Activated CD4-positive, alpha-beta memory T cell treated with anti-CD3 and anti-CD28 coated beads for 36 hours (primary cell): ENCODE measurements around the gene KNDC1. TPM values are rescaled to one million over a fixed set of nuclear protein-coding genes. Genes with fewer than 3 reads are reported as not detected.

Experiments used
- CTCF ChIA-PET: fragments of 350-600 bp; sonication (Branson Sonifier 250); formaldehyde crosslinking; loops from one replicate; lab custom pipeline; 2021; ENCODE audit warnings: antibody characterized with exemption, inconsistent platforms; lab: Charles Lee
- POLR2A ChIA-PET: fragments of 350-600 bp; sonication (Branson Sonifier 250); formaldehyde crosslinking; loops from one replicate; lab custom pipeline; 2021; ENCODE audit warnings: antibody characterized with exemption; lab: Charles Lee
- DNase-seq: peaks from one replicate; pipeline ENCODE4 v3.0.0-alpha.2; 2020
- H3K27ac Mint-ChIP-seq: one replicate; pipeline ENCODE4 v1.8.0; 2021; ENCODE audit warnings: mixed read lengths
- H3K27me3 Mint-ChIP-seq: one replicate; pipeline ENCODE4 v1.8.0; 2021; ENCODE audit warnings: mixed read lengths
- H3K36me3 Mint-ChIP-seq: one replicate; pipeline ENCODE4 v1.8.0; 2021; ENCODE audit warnings: mixed read lengths
- H3K4me1 Mint-ChIP-seq: one replicate; pipeline ENCODE4 v1.8.0; 2021; ENCODE audit warnings: low read depth, mixed read lengths
- H3K4me3 Mint-ChIP-seq: one replicate; pipeline ENCODE4 v1.8.0; 2021; ENCODE audit warnings: mild to moderate bottlenecking, mixed read lengths
- H3K9me3 Mint-ChIP-seq: one replicate; pipeline ENCODE4 v1.8.0; 2021; ENCODE audit warnings: mixed read lengths
- intact Hi-C: fragments of 100-400 bp; cut with micrococcal nuclease; formaldehyde crosslinking; loops from one replicate; pipeline ENCODE4 v1.15.1; 2023
- total RNA-seq, 2 experiments: library from RNA; stranded (reverse); gene quantifications; one replicate each; pipeline ENCODE4 v1.2.3, GENCODE V29; 2021

The KNDC1 gene
- total RNA-seq, 2 experiments from 2014 or later: 0.17 to 0.70 TPM

DNA sequence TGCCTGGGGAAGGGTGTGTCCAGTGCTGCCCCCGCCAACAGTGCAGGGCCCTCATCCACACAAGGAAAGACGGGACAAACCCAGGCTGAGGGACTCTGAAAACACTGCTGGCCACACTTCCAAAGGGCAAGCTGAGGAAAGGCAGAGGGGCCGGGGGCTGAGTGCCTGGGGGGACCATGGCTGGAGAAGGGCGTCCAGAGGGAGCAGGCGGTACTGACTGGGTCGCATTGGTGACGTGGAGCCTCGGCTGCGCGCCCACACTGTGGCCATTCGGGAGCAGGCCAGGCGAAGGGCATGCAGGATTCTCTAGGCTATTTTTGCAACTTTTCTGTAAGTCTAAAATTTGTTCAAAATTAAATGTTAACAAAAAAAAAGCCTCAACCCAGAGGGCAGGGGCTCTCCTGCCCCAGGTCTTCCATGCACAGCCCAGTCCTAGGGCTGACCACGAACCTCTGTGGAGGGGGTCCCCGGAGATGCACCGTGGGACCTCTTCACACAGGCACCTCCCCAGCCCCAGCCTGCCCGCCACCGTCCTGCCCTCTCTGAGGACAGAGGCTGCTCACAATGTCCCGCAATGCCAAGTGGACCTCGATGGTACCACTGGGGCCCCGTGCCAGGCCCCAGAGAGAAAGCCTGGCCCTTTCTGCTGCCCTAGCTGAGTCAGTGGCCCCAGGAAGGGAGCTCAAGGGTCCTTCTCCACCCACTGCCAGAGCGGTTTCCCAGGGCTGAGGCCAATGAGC is 106.2 kb downstream of the KNDC1 start:
- Mint-ChIP-seq H3K4me3 (no peak overlapping the region), H3K27me3 (no peaks in the 10 kb centered on the region), H3K9me3 (no peaks in the 10 kb centered on the region), H3K27ac (no peak overlapping the region), H3K36me3 (peaks cover 19% of the 10 kb centered on the region), H3K4me1 (peaks cover 37% of the 10 kb centered on the region)
- no peak for DNase-seq
- CTCF ChIA-PET: interaction anchor here (1.1 kb wide), 1 partner anchor 10 kb away, joined by 4 read pairs; no protein-coding TSS in a partner anchor
- intact Hi-C loops: no loop called here
- POLR2A ChIA-PET: interaction anchor here (2.2 kb wide), 1 partner anchor 9 kb away, joined by 12 read pairs; no protein-coding TSS in a partner anchor

- H3K4me1 Mint-ChIP-seq: peaks cover 34% of the 10 kb centered on the region
- no peak for DNase-seq
- H3K36me3 Mint-ChIP-seq: peaks cover 26% of the 10 kb centered on the region
- intact Hi-C loops: no loop called here
- CTCF ChIA-PET: interaction anchor here (0.9 to 1.1 kb wide), 2 partner anchors 9 to 10 kb away, joined by 4 read pairs; no protein-coding TSS in a partner anchor
- H3K27me3 Mint-ChIP-seq: no peaks in the 10 kb centered on the region
- no peaks in the 10 kb centered on the region for H3K9me3 Mint-ChIP-seq
- no peak overlapping the region for H3K27ac Mint-ChIP-seq
- POLR2A ChIA-PET: interaction anchor here (2.2 kb wide), 1 partner anchor 8 kb away, joined by 12 read pairs; no protein-coding TSS in a partner anchor
- H3K4me3 Mint-ChIP-seq: no peak overlapping the region
Observed at GRCh38 chr10:133267293-133267692, 107.3 kb downstream of the KNDC1 start.

DNA sequence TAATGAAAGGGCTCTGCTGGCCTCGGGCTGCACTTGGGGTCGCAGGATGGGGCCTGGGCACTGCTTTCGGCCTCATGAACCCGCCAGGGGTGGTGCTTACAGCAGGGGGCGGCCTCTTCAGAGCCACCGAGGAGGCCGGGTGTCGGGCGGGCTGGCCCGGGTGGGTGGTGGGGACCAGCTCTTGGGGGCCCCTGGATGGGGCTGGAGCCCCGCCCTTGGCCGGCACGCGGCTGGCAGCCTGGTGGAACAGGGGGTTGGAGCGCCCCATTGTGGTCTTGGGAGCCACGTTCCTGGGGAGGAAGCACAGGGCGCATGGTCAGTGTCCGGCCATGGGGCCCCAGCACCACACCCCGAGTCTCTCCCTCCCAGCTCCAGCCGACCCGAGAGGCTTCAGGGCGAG is 107.8 kb downstream of the KNDC1 start:
- H3K9me3 Mint-ChIP-seq: no peaks in the 10 kb centered on the region
- CTCF ChIA-PET: interaction anchor here (0.9 kb wide), 1 partner anchor 10 kb away, joined by 4 read pairs; no protein-coding TSS in a partner anchor
- no peaks in the 10 kb centered on the region for H3K27me3 Mint-ChIP-seq
- H3K4me3 Mint-ChIP-seq: no peak overlapping the region
- no peak for DNase-seq
- no peak overlapping the region for H3K27ac Mint-ChIP-seq
- POLR2A ChIA-PET: no interaction called here
- peaks cover 28% of the 10 kb centered on the region for H3K4me1 Mint-ChIP-seq
- intact Hi-C loops: no loop called here
- peaks cover 26% of the 10 kb centered on the region for H3K36me3 Mint-ChIP-seq

DNA sequence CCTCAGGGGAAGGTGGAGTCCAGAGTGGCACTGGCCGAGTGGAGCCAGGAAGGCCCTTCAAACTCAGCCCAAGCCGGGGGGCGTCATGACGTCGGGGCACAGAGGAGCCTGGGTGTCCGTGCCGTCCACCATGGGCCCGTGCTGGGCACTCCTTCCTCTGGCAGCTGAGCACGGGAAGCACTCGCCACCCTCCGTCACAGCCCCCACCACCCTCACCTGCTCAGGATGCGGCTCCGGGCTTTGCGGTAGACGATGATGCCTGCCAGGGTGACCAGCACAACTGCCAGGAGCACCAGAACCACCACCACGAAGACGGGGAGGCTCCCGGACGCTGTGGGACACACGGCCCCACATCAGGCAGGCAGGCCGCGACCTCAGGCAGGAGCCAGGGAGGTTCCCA is 108.5 kb downstream of the KNDC1 start:
- peaks cover 25% of the 10 kb centered on the region for H3K36me3 Mint-ChIP-seq
- H3K9me3 Mint-ChIP-seq: no peaks in the 10 kb centered on the region
- CTCF ChIA-PET: no interaction called here
- no peak overlapping the region for H3K4me3 Mint-ChIP-seq
- no peak overlapping the region for H3K27ac Mint-ChIP-seq
- H3K4me1 Mint-ChIP-seq: peaks cover 21% of the 10 kb centered on the region
- POLR2A ChIA-PET: no interaction called here
- intact Hi-C loops: no loop called here
- no peaks in the 10 kb centered on the region for H3K27me3 Mint-ChIP-seq
- DNase-seq: no peak

DNA sequence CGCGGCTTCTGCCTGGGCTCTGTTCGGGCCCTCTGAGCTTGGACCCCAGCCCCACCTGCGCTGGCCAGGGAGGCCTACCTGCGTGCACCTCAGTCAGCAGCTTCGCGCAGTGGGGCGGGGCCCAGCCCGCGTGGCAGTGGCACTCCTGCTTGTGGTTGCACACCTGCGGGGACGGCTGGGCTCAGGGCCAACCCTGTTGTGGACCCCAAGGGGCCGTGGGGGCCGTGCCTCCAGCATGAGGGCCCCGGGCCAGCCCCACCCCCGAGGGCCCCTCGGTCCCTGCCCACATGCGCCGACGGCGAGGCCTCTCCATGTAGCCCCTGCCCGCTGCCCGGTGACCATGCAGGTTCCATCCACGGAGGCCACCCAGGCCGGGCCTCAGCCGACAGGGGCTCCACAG is 109.3 kb downstream of the KNDC1 start:
- CTCF ChIA-PET: no interaction called here
- Mint-ChIP-seq H3K4me1 (peaks cover 15% of the 10 kb centered on the region), H3K36me3 (peaks cover 23% of the 10 kb centered on the region), H3K4me3 (no peak overlapping the region), H3K27me3 (no peaks in the 10 kb centered on the region), H3K27ac (no peak overlapping the region), H3K9me3 (no peaks in the 10 kb centered on the region)
- no peak for DNase-seq
- intact Hi-C loops: no loop called here
- POLR2A ChIA-PET: no interaction called here

- no peak overlapping the region for H3K27ac Mint-ChIP-seq
- intact Hi-C loops: no loop called here
Observed at GRCh38 chr10:133270204-133270603, 110.2 kb downstream of the KNDC1 start.

DNA sequence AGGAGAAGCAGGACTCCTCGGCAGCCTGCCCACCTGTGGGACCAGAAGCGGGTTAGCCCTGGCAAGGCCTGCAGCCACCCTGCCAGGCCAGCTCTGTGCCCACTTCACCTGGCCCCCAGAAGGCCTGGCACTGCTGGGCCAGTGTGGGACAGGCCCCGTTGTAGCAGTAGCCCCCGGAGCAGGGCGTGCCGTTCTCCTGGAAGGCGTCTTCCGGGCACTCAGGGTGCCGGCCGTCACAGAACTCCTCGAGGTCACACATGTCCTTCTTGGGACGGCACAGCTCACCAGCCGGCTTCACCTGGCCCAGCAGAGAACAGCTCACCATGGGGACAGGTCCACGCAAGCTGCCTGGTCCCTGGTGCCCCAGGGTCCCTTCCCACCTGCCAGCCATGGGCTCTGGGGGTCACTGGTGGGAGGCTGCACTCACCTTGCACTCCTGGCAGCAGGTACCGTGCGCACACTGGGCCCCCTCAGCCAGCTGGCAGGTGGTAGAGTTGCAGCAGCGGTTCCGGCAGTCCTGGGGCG is 110.8 kb downstream of the KNDC1 start:
- POLR2A ChIA-PET: interaction anchor here (1.0 to 2.5 kb wide), 2 partner anchors 8 to 11 kb away, joined by 3 to 7 read pairs; no protein-coding TSS in a partner anchor

More at GRCh38 chr10:133270204-133270603, 110.2 kb downstream of the KNDC1 start:
- H3K36me3 Mint-ChIP-seq: peaks cover 26% of the 10 kb centered on the region
- ChIA-PET POLR2A (interaction anchor here (2.5 kb wide), 1 partner anchor 7 kb away, joined by 7 read pairs; no protein-coding TSS in a partner anchor), CTCF (no interaction called here)
- no peaks in the 10 kb centered on the region for H3K9me3 Mint-ChIP-seq
- no peak overlapping the region for H3K4me3 Mint-ChIP-seq
- H3K27me3 Mint-ChIP-seq: no peaks in the 10 kb centered on the region
- H3K4me1 Mint-ChIP-seq: peaks cover 16% of the 10 kb centered on the region
- DNase-seq: no peak

GRCh38 chr10:133271521-133272300 is 111.7 kb downstream of the KNDC1 start:
- CTCF ChIA-PET: interaction anchor here (1.2 kb wide), 1 partner anchor 36 kb away, joined by 3 read pairs; no protein-coding TSS in a partner anchor

More for the DNA sequence above, 110.8 kb downstream of the KNDC1 start:
- Mint-ChIP-seq H3K27me3 (no peaks in the 10 kb centered on the region), H3K36me3 (peaks cover 29% of the 10 kb centered on the region), H3K27ac (no peak overlapping the region), H3K4me1 (peaks cover 10% of the 10 kb centered on the region), H3K4me3 (no peak overlapping the region), H3K9me3 (no peaks in the 10 kb centered on the region)
- CTCF ChIA-PET: no interaction called here
- intact Hi-C loops: no loop called here
- no peak for DNase-seq

DNA sequence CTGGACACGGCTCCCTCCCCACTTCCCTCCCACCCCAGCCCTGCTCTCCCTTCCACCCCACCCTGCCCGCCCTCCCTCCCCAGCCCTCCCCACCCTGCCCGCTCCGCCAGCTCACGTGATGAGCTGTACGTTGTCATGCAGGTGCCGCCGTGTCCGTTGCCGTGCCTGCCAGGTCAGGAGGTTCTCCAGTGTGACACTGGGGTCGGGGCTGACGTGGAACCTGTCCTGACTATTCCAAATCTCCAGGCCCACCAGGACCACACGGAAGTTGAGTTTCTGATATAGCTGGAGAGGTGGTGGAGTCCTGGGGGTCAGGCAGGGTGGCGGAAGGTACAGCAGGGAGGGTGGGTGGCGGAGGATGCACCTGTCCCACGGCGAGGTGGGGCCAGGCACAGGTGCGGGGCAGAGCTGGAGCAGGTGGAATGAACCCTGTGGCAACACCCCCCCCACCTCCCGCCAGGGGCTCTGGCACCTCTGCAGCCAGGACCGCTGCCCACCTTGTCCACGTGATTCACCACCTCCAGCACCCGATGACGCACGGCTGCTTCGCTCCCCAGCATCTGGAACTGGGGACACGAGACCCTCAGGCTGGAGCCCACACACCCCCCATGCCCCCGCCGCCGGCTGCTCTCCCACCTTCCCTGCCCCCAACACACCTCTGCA is 112.4 kb downstream of the KNDC1 start:
- intact Hi-C loops: no loop called here
- H3K4me3 Mint-ChIP-seq: no peak overlapping the region
- H3K9me3 Mint-ChIP-seq: no peaks in the 10 kb centered on the region
- no peak overlapping the region for H3K27ac Mint-ChIP-seq
- no peaks in the 10 kb centered on the region for H3K27me3 Mint-ChIP-seq
- CTCF ChIA-PET: interaction anchor here (1.2 to 4.2 kb wide), 2 partner anchors 9 to 35 kb away, joined by 3 to 15 read pairs; no protein-coding TSS in a partner anchor
- H3K4me1 Mint-ChIP-seq: peaks cover 7% of the 10 kb centered on the region
- no peak for DNase-seq
- peaks cover 28% of the 10 kb centered on the region for H3K36me3 Mint-ChIP-seq
- POLR2A ChIA-PET: interaction anchor here (2.5 kb wide), 1 partner anchor 9 kb away, joined by 7 read pairs; no protein-coding TSS in a partner anchor

More at GRCh38 chr10:133271521-133272300, 111.7 kb downstream of the KNDC1 start:
- H3K9me3 Mint-ChIP-seq: no peaks in the 10 kb centered on the region
- intact Hi-C loops: no loop called here
- H3K27me3 Mint-ChIP-seq: no peaks in the 10 kb centered on the region
- no peak for DNase-seq
- peaks cover 7% of the 10 kb centered on the region for H3K4me1 Mint-ChIP-seq
- POLR2A ChIA-PET: interaction anchor here (1.0 to 2.5 kb wide), 2 partner anchors 9 to 12 kb away, joined by 3 to 7 read pairs; no protein-coding TSS in a partner anchor
- peaks cover 28% of the 10 kb centered on the region for H3K36me3 Mint-ChIP-seq
- no peak overlapping the region for H3K27ac Mint-ChIP-seq
- H3K4me3 Mint-ChIP-seq: no peak overlapping the region

GRCh38 chr10:133272964-133273420 is 113.0 kb downstream of the KNDC1 start:
- Mint-ChIP-seq H3K4me1 (peaks cover 12% of the 10 kb centered on the region), H3K4me3 (no peak overlapping the region), H3K27ac (no peak overlapping the region), H3K36me3 (peaks cover 28% of the 10 kb centered on the region), H3K27me3 (no peaks in the 10 kb centered on the region), H3K9me3 (no peaks in the 10 kb centered on the region)
- POLR2A ChIA-PET: no interaction called here
- intact Hi-C loops: no loop called here
- no peak for DNase-seq
- CTCF ChIA-PET: interaction anchor here (1.2 to 4.2 kb wide), 2 partner anchors 10 to 35 kb away, joined by 3 to 15 read pairs; no protein-coding TSS in a partner anchor

DNA sequence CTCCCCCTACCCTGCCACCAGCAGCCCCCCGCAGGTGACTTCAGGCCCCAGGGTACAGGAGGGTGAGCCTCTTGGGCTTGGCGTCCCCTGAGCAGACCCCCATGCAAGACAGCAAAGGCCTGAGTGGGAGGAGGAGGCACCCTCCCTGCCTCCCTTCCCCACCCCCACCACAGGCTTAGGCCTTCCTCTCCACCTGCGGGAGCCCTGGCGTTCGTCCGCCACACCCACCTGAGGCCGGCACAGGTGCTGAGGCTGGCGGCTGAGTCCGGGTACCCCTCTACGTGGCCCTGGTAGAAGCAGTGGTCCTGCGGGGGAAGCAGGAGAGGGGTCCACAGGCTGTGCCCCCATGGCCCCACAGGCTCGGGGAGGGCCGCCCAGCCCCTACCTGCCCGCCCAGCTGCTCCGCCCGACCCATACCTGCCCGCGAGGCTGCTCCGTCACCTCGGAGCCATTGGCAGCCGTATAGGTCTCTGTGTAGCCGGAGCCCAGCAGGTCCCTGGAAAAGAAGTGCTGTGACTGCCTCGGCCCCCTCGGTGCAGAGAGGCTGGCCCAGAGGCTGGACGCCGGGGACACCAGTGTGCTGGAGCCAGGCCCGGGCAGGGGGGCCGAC is 113.6 kb downstream of the KNDC1 start:
- no peak for DNase-seq
- no peak overlapping the region for H3K27ac Mint-ChIP-seq
- H3K9me3 Mint-ChIP-seq: no peaks in the 10 kb centered on the region
- intact Hi-C loops: no loop called here
- H3K4me3 Mint-ChIP-seq: no peak overlapping the region
- H3K27me3 Mint-ChIP-seq: no peaks in the 10 kb centered on the region
- H3K36me3 Mint-ChIP-seq: peaks cover 30% of the 10 kb centered on the region
- ChIA-PET CTCF (interaction anchor here (2.6 to 4.2 kb wide), 2 partner anchors 10 to 130 kb away, joined by 14 to 15 read pairs; no protein-coding TSS in a partner anchor), POLR2A (no interaction called here)
- H3K4me1 Mint-ChIP-seq: peaks cover 19% of the 10 kb centered on the region
